Measurements from ENCODE around the gene PHKA2.
A peak's percentile ranks its signal among the peaks of the same experiment; 100 is the strongest.
"Not testable (repeated sequence)": the region's sequence is repeated elsewhere in the genome, so short reads cannot be mapped to it uniquely, and the experiment has no call there.

The PHKA2 gene

DNA sequence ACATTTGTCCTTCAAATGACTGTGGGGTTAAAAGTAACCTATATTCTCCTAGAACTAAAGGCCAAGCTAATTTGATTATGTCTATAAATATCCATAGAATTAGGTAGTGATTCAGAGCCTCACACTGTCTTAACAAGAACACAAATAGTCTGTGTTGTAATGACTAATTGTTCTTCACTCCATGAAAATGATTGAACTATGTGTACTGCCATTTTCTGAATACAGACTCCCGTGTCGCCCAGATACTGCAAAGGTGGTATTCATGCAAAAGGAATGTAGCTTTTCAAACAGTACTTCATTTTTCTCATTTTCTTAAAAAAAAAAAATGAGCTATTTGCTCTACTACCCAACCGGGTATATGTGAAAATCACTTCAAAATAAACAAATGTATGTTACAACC lies 11.3 kb upstream of the PHKA2 start:
- H3K36me3 Mint-ChIP-seq = no peaks in the 10 kb centered on the region
- H3K4me1 Mint-ChIP-seq (ENCODE audit: low read depth) = no peaks in the 10 kb centered on the region
- H3K27ac Mint-ChIP-seq = no peak overlapping the region
- no peak overlapping the region for H3K4me3 Mint-ChIP-seq
- no peaks in the 10 kb centered on the region for H3K9me3 Mint-ChIP-seq (ENCODE audit: low read depth)
- no peaks in the 10 kb centered on the region for H3K27me3 Mint-ChIP-seq

GRCh38 chrX:18994713-18995112 lies 10.8 kb upstream of the PHKA2 start:
- Mint-ChIP-seq H3K4me3 (no peak overlapping the region), H3K9me3 (ENCODE audit: low read depth) (no peaks in the 10 kb centered on the region), H3K27ac (no peak overlapping the region), H3K27me3 (no peaks in the 10 kb centered on the region), H3K36me3 (no peaks in the 10 kb centered on the region), H3K4me1 (ENCODE audit: low read depth) (no peaks in the 10 kb centered on the region)

DNA sequence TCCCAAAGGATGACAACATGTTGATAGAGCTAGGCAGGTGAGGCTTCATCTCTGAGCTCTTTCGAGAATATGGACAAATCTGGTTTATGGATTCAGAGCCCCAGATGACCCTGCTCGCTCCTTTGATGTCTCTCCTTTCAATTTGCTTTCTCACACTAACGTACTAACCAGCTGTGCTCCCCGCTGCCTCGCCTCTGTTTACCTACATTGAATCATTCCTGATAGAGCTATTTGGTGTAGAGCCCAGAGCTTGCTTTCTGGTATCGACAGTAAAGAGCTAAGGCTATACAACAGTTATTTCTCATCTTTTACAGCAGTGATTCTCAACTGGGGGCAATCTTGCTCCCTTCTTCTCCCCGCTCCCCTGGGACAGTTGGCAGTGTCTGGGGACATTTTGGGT lies 8.9 kb upstream of the PHKA2 start:
- H3K36me3 Mint-ChIP-seq = no peaks in the 10 kb centered on the region
- no peak overlapping the region for H3K27ac Mint-ChIP-seq
- no peak overlapping the region for H3K4me3 Mint-ChIP-seq

GRCh38 chrX:18985186-18985435 lies 1.2 kb upstream of the PHKA2 start:
- no peaks in the 10 kb centered on the region for H3K27me3 Mint-ChIP-seq
- H3K4me3 Mint-ChIP-seq = peak overlapping the region; percentile 88
- H3K9me3 Mint-ChIP-seq (ENCODE audit: low read depth) = no peaks in the 10 kb centered on the region
- H3K27ac Mint-ChIP-seq = peak overlapping the region; percentile 91
- peaks cover 23% of the 10 kb centered on the region for H3K4me1 Mint-ChIP-seq (ENCODE audit: low read depth)
- no peaks in the 10 kb centered on the region for H3K36me3 Mint-ChIP-seq

More for the DNA sequence above, 8.9 kb upstream of the PHKA2 start:
- H3K9me3 Mint-ChIP-seq (ENCODE audit: low read depth) = no peaks in the 10 kb centered on the region
- H3K4me1 Mint-ChIP-seq (ENCODE audit: low read depth) = no peaks in the 10 kb centered on the region
- H3K27me3 Mint-ChIP-seq = no peaks in the 10 kb centered on the region

DNA sequence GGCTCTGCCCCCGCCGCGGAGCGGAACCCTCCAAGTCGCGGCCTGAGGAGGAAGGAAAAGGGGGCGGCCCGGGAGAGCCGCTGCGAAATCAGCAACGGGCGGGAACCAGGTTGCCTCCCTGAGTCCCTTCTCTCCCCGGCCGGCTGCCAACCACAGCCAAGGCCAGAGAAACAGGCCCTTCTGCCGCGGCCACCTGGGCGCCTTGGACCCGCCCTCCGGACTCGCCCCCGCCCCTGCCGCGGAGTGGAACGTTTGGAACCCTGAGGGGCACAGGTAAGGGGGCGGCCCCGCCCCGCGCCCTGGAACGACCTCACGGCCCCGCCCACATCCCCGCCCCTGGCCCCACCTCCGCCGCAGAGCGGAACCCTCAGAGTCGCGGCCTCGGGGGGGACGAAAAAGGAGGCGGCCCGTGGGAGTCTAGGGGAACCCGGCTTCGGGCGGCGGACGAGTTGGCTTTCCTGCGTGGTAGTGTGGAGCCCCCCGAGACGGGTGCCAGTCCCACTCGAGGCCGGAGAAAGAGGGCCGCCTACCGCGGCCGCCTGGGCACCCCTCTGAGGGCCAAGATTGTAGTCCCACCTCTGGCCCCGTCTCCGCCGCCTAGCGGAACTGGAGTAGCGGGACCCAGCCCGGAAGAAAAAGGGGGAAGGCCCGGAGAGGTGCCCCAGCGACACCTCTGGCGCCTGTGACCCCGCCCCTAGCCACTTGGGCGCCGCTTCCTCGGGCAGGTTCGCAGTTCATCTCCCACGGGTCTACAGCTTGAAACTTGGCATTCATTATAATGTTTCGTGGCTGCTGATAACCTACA lies 669 bp upstream of the PHKA2 start:
- no peaks in the 10 kb centered on the region for H3K36me3 Mint-ChIP-seq
- H3K4me3 Mint-ChIP-seq = peak overlapping the region; percentile 88
- no peaks in the 10 kb centered on the region for H3K27me3 Mint-ChIP-seq
- peaks cover 23% of the 10 kb centered on the region for H3K4me1 Mint-ChIP-seq (ENCODE audit: low read depth)
- no peaks in the 10 kb centered on the region for H3K9me3 Mint-ChIP-seq (ENCODE audit: low read depth)
- peak overlapping the region; percentile 91 for H3K27ac Mint-ChIP-seq

DNA sequence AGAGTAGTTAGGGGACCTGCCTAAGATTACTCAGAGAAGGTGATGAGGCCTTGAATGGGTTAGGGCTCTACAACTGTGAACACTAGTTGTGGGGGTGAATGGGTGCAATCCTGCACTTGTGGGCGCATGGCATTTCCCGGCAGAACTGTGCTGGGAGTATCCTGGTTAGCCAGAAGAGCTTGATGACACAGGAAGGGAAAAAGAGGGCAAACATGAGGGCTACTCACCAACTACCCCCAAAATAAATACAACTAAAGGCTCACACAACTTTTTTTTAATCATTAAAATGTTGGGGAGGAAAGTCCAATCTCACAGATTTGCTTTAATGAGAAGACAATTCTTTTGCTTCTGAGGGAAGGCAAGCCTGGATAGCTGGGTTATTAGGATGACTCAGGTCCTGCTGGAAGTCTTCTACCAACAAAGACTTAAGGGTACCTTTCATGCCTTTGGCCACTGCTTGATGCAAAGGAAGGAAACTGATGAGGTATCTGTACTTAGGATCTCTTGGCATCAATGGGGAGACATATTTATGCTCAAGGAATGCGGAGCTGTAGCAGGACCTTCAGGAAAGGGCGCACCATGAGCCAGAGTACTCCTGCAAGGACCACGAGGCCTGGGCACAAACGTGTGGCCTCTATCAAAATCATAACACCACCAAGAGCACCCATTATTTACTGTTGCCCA lies 2.6 kb downstream of the PHKA2 start:
- no peaks in the 10 kb centered on the region for H3K36me3 Mint-ChIP-seq
- H3K27ac Mint-ChIP-seq = no peak overlapping the region
- no peaks in the 10 kb centered on the region for H3K27me3 Mint-ChIP-seq
- H3K4me1 Mint-ChIP-seq (ENCODE audit: low read depth) = peaks cover 23% of the 10 kb centered on the region
- no peak overlapping the region for H3K4me3 Mint-ChIP-seq
- H3K9me3 Mint-ChIP-seq (ENCODE audit: low read depth) = no peaks in the 10 kb centered on the region

GRCh38 chrX:18980262-18980661 lies 3.7 kb downstream of the PHKA2 start:
- H3K27ac Mint-ChIP-seq; H3K27me3 Mint-ChIP-seq; H3K36me3 Mint-ChIP-seq; H3K9me3 Mint-ChIP-seq (ENCODE audit: low read depth); H3K4me3 Mint-ChIP-seq: not testable (repeated sequence)
- peaks cover 22% of the 10 kb centered on the region for H3K4me1 Mint-ChIP-seq (ENCODE audit: low read depth)

- Mint-ChIP-seq H3K36me3 (peaks cover 7% of the 10 kb centered on the region), H3K27ac (no peak overlapping the region), H3K4me1 (ENCODE audit: low read depth) (no peaks in the 10 kb centered on the region), H3K4me3 (no peak overlapping the region), H3K27me3 (no peaks in the 10 kb centered on the region), H3K9me3 (ENCODE audit: low read depth) (no peaks in the 10 kb centered on the region)
Observed at GRCh38 chrX:18974993-18975392, 8.9 kb downstream of the PHKA2 start.

- Mint-ChIP-seq H3K4me1 (ENCODE audit: low read depth) (no peaks in the 10 kb centered on the region), H3K27ac (no peak overlapping the region)
Observed at GRCh38 chrX:18973527-18974192, 10.3 kb downstream of the PHKA2 start.

DNA sequence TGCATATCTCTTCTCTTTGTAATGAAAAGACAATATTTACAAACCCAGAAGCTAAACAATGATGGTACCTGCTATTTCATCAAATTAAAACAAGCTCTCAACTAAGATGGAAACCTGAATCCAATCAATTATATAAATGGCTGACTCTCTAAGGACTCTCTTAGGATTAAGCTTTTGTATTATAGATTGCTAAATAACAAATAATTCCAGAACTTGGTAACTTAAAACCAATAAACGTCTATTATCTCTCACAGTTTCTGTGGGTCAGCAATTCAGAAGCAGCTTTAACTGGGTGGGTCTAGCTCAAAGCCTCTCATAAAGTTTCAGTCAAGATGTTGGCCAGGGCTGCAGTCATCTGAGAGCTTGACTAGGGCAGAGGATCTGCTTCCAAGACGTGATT lies 12.4 kb downstream of the PHKA2 start:
- H3K9me3 Mint-ChIP-seq (ENCODE audit: low read depth) = no peaks in the 10 kb centered on the region
- H3K4me3 Mint-ChIP-seq = no peak overlapping the region
- no peaks in the 10 kb centered on the region for H3K27me3 Mint-ChIP-seq
- no peak overlapping the region for H3K27ac Mint-ChIP-seq
- peaks cover 7% of the 10 kb centered on the region for H3K36me3 Mint-ChIP-seq
- no peaks in the 10 kb centered on the region for H3K4me1 Mint-ChIP-seq (ENCODE audit: low read depth)

More at GRCh38 chrX:18973527-18974192, 10.3 kb downstream of the PHKA2 start:
- Mint-ChIP-seq H3K27me3 (no peaks in the 10 kb centered on the region), H3K9me3 (ENCODE audit: low read depth) (no peaks in the 10 kb centered on the region), H3K36me3 (peaks cover 7% of the 10 kb centered on the region), H3K4me3 (no peak overlapping the region)

DNA sequence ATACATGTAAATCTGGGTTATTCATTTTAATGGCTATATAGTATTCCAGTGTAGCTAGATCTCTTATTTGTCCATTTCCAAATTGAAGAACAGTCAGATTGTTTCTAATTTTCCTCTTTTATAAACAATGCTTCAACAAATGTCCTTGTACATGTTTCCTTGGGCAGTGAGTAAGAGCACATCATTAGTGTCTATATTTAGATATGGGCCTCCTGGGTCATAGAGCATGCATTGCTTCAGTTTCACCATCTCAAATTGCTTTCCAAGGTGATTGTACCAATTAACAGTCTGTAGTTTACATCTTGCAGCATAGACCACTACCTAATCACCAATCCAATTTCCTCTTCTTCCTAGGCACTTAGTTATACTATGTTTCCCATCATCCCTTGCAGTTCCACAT lies 13.4 kb downstream of the PHKA2 start:
- H3K4me3 Mint-ChIP-seq = no peak overlapping the region
- H3K9me3 Mint-ChIP-seq (ENCODE audit: low read depth) = no peaks in the 10 kb centered on the region
- no peaks in the 10 kb centered on the region for H3K4me1 Mint-ChIP-seq (ENCODE audit: low read depth)
- peaks cover 5% of the 10 kb centered on the region for H3K36me3 Mint-ChIP-seq
- H3K27ac Mint-ChIP-seq = no peak overlapping the region
- no peaks in the 10 kb centered on the region for H3K27me3 Mint-ChIP-seq

DNA sequence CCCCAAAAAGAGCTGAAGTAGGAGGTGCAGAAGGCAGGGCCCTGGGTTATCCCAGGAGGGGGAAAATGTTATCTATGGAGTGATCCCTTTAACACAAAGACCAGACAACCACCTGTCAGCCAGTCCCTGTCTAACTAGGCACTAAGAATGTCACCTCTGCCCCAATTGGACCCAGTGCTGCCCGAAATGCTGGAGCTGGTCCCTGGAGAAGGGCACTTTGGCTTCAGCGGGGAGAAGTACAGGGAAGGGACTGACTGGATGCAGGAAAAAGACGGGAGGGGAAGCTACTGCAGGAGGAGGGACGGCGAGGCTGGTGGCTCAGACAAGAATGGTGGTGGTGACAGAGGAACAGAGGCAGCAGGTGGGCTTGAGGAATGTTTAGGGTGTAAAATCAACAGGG lies 17.3 kb downstream of the PHKA2 start:
- peaks cover 18% of the 10 kb centered on the region for H3K4me1 Mint-ChIP-seq (ENCODE audit: low read depth)
- no peaks in the 10 kb centered on the region for H3K9me3 Mint-ChIP-seq (ENCODE audit: low read depth)
- no peak overlapping the region for H3K4me3 Mint-ChIP-seq
- no peaks in the 10 kb centered on the region for H3K27me3 Mint-ChIP-seq
- no peak overlapping the region for H3K27ac Mint-ChIP-seq
- peaks cover 3% of the 10 kb centered on the region for H3K36me3 Mint-ChIP-seq

- Mint-ChIP-seq H3K27me3 (no peaks in the 10 kb centered on the region), H3K9me3 (ENCODE audit: low read depth) (no peaks in the 10 kb centered on the region), H3K4me3 (no peak overlapping the region), H3K36me3 (no peaks in the 10 kb centered on the region), H3K27ac (no peak overlapping the region), H3K4me1 (ENCODE audit: low read depth) (peaks cover 25% of the 10 kb centered on the region)
Observed at GRCh38 chrX:18964901-18965300, 19.0 kb downstream of the PHKA2 start.

DNA sequence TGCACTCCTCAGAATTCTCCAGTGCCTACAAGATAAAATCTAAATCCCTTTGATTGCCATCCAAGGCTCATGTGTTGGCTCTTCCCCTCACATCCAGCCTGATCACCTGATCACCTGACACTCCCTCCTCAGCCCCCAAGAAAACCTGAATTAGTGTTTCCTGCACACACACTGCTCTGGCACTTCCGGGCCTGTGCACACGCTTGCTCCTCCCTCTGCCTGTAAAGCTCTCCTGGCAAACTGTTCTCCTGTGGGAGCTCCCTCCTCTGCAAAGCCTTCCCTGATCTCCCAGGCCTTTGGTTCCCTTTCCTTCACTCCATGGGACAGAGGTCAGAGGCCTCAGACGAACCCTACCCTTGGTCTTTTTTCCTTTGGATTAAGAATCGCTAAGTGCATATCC lies 19.9 kb downstream of the PHKA2 start:
- Mint-ChIP-seq H3K4me1 (ENCODE audit: low read depth) (peaks cover 25% of the 10 kb centered on the region), H3K27ac (no peak overlapping the region), H3K4me3 (no peak overlapping the region), H3K9me3 (ENCODE audit: low read depth) (no peaks in the 10 kb centered on the region), H3K36me3 (no peaks in the 10 kb centered on the region), H3K27me3 (no peaks in the 10 kb centered on the region)

- H3K4me1 Mint-ChIP-seq (ENCODE audit: low read depth) = peaks cover 25% of the 10 kb centered on the region
- H3K27ac Mint-ChIP-seq = no peak overlapping the region
Observed at GRCh38 chrX:18962329-18962728, 21.6 kb downstream of the PHKA2 start.

More at GRCh38 chrX:18962329-18962728, 21.6 kb downstream of the PHKA2 start:
- Mint-ChIP-seq H3K36me3 (no peaks in the 10 kb centered on the region), H3K4me3 (no peak overlapping the region), H3K27me3 (no peaks in the 10 kb centered on the region), H3K9me3 (ENCODE audit: low read depth) (no peaks in the 10 kb centered on the region)

Measured in activated naive CD8-positive, alpha-beta T cell (primary cell).